SK-N-MC (cell line): ENCODE measurements around the gene NIT2.

Experiments
- EZH2 ChIP-seq: fragments of 200-600 bp; sonication (generic); IDR thresholded peaks from one replicate; pipeline ENCODE4 v1.6.1; 2017; ENCODE audit warnings: antibody characterized with exemption
- POLR2AphosphoS5 ChIP-seq: IDR thresholded peaks from 2 replicates; pipeline ENCODE4 v1.6.1; 2012; ENCODE audit warnings: mild to moderate bottlenecking, low read depth, low read length, borderline replicate concordance

GRCh38 chr3:100340527-100340926 lies 6.0 kb downstream of the NIT2 start:
- TF ChIP-seq EZH2: no peak
- TF ChIP-seq POLR2AphosphoS5: no peak
